Retina (tissue), 1 donor: Measurements from ENCODE around the gene B3GNT4.
A peak's percentile ranks its signal among the peaks of the same experiment; 100 is the strongest.
"Not testable (repeated sequence)": the region's sequence is repeated elsewhere in the genome, so short reads cannot be mapped to it uniquely, and the experiment has no call there.

Experiments
- DNase-seq: peaks from one replicate; pipeline ENCODE4 v3.0.0-alpha.2; 2016

The B3GNT4 gene

DNA sequence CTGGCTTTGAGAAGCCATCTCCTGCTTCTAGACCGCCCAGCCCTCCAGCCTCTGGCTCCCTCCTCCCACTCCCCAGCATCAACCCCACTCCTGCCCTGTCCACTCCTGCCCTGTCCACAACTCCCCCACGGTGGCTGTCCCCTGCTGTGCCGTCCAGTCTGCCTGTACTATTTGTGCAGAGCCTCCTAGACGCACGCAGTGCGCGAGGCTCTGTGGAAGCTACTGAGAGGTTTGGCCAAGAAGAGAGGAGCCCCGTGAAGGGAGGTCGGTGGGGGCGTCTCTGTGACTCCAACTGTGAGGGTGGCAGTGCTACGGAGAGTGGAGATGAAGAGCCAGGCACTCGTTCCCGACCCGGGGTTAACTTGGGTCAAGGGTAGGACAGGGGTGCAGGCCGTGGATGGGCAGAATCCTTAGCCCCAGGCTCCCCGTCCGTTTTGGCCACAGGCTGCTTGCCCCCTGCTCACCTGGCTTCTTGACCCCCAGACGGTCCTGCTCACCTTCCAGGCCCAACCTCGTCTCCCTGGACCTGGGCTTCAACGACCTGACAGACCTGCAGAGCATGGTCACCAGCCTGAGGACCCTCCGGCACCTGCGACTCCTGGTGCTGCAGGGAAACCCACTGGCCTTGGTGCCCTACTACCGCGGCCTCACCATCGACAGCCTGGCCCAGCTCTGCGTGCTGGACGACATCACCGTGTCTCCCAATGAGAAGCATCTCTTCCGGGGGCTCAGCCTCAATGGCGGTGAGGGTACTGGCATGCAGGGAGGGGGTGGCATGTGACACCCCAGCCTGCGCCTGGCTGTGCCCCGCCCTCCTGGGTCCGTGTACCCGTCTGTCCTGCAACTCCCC, 13.7 kb upstream of the B3GNT4 start:
- no peak for DNase-seq

DNA sequence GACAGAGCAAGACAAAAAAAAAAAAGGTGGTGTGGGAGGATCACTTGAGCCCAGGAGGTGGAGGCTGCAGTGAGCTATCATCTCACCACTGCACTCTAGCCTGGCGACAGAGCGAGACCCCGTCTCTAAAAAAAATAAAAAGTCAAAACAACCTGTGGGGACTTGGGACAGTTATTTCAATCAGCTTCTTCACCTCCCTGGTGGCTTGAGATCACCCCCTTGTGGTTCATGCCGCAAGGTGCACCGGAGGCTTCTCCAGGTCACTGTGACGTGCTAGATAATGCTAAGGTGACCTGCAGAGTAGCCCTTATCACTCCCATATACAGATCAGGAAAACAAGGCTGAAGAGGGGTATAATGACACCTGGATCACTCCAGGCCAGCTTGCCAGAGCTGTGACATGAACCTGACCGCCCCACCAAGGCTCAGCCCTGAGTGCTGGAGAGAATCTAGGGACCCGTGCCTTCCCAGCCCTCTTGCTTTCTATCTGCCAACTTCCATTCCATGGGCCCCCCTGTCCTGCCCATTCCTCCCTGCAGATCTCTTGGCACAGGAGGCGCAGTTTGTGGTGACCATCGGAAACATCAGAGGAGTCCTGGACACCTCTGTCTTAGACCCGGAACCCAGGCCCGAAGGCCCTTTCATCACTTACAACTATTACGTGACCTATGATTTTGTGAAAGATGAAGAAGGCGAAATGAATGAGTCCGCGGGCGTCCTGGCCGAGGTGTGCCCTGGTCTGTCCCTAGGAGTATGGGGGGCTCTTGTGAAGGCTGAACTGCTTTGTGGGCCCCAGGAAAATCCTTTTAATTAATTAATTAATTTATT, 12.5 kb upstream of the B3GNT4 start:
- peak; percentile 40 for DNase-seq

DNA sequence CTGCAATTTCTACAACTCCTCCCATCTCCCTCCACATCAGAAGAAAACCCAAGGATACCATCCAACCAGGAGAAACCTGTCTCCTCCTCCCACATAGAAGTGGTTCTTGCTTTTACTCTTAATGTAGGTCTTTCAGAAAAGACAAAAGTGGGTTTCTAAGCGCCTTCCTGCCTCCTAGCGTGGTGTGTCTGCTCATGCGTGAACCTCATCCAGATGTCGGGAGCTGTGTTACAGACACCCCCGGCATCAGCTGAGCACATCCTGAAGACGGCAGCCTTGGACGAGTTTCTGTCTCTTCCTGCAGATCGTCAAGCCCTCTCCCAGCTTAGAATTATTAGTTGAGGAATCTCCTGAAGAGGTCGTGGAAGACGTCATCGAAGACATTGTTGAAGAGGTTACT, 11.1 kb upstream of the B3GNT4 start:
- DNase-seq, result no peak

DNA sequence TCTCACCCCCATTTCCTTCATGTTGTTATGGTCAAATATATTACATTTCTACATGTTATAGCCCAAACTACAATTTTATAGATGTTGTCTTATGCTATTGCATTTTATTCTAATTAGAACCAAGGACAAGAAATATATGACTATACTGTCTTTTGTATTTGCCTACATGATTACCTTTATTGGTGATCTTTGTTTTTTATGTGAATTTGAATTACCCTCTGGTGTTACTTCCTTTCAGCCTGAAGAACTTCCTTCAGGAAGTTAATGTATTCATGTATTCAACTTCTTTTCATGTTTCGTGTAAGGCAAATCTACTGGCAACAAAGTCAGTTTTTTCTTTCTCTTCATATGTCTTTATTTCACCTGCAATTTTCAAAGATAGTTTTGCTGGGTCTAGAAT, 8.7 kb upstream of the B3GNT4 start:
- no peak for DNase-seq

DNA sequence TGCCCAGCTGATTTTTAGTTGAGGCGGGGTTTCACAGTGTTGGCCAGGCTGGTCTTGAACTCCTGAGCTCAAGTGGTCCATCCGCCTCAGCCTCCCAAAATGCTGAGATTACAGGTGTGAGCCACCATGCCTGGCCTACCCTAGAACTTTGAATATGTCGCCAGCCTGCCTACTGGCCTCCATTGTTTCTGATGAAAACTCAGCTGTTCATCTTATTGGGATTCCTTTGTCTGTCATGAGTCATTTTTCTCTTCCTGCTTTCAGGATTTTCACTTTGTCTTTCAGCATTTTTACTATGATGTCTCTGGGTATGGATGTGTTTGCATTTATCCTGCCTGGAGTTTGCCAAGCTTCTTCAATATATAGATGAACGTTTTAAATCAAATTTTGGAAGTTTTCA, 8.1 kb upstream of the B3GNT4 start:
- no peak for DNase-seq

DNA sequence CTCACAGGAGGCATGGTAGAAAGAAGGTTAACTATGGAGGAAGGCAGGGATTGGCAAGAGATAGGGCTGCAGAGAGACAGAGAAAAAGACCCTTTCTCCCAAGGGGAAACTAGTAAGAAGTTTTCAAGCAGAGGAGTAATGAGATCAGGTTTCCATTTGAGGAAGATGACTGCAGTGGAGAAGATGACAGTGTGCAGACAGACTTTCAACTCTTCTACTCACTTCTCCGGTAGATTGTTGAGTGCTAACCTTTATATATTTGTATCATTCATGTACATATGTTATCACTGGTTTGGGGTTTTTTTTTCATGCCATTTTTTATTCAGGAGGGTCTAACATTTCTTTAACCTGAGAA, 5.9 kb upstream of the B3GNT4 start:
- no peak for DNase-seq

DNA sequence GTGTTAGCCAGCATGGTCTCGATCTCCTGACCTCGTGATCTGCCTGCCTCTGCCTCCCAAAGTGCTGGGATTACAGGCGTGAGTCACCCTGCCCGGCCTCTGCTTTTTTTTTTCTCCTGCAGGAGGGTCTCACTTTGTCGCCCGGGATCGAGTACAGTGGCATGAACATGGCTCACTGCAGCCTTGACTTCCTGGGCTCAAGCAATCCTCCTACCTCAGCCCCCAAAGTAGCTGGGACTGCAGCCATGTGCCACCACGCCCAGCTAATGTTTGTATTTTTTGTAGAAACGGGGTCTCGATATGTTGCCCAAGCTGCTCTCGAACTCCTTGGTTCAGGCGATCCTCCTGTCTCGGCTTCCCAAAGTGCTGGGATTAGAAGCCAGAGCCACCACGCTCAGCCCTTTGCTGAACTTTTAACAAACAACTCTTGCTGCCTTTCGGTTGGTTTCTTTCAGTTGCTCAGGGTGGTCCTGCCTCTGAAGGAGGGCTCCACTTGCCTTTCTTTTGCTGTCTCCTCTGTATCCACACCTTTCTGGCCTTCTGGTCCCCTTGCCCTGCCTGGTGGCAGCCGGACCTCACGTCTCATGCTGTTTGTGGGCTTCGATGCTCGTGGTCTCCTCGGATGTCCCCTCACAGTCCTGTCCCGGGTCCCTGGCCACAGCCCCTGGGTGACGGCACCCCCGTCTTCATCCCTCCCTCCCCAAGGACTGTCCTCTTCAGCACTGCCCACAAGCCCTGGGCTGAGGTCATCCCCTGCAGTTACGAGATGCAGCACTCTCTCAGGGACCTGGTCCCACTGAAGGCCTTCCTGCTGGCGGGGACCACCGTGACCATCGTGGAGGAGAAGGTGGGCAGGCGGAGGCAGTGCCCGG, 3.8 kb upstream of the B3GNT4 start:
- DNase-seq, result no peak

DNA sequence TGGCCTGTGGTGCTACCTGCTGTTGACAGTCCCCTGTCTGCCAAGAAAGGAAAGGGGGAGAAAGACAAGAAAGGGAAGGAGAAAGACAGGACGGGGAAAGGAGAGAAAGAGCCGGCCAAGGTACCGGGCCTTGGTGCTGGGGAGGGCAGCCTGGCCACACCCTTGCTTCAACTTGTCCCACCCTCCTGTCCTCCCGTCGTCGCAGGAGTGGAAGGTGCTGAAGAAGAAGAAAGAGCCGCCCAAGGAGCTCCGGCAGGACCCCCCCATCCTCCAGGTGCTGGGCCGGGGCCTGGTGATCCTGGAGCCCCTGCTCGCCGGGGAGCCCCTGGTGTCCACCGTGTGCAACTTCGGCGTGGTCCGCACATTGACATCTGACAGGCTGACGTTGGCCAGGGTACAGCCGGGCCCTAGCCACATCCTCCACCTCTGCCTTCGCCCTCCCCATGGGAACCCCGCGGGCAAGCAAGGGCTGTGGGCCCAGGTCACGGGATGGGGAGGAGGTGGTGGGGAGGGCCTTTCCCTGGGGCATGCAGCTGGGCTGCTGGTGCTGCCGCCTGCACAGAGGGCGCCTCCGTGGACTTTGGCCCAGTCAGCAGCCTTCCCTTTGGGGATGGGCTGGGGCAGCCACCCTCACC, 2.9 kb upstream of the B3GNT4 start:
- no peak for DNase-seq

DNA sequence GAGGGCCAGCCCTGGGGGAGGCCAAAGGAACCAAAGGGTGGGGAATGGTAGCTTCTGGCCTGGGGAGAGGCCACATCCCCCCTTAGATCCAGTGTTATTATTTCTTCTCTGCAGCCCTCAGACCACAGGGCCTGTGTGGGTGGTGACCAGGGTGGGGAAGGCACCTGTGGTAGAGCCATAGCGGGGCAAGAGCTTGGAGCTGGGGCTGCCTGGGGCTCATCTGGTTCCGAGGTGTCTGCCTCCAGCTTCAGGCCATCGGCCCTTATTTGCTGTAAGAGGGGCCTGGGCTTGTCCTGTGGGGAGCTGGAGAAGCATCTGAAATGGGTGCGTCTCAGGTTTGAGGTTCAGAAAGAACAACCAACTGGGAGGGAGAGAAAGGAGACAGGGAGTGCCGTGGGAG, 2.1 kb upstream of the B3GNT4 start:
- DNase-seq, result no peak

DNA sequence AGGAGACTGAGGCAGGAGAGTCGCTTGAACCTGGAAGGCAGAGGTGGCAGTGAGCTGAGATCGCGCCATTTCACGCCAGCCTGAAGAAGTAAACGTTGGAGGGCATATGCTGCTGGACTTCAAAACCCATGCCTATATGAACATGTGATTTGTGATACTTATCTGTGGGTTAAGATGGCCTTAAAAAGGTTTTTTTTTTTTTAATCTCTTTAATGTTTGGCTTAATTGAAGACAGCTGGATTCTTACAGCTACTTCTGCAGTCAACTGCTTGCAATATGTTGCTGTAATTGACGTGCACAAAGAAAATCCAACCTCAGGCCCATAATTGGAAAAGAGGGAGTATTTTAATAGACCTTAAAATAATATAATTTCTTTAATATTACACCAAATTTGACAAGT, 1.5 kb upstream of the B3GNT4 start:
- DNase-seq, result no peak

DNA sequence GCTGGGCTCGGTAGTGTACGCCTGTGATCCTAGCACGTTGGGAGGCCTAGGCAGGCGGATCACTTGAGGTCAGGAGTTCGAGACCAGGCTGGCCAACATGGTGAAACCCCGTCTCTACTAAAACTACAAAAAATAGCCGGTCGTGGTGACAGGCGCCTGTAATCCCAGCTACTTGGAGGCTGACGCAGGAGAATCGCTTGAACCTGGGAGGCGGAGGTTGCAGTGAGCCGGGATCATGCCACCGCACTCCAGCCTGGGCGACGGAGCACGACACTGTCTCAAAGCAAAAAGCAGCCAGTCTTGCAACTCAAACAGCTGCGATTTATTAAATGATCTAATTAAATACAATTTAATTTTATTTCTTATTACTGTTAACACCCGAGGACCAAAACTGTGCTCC, 698 bp upstream of the B3GNT4 start:
- DNase-seq, result not testable (repeated sequence)

DNA sequence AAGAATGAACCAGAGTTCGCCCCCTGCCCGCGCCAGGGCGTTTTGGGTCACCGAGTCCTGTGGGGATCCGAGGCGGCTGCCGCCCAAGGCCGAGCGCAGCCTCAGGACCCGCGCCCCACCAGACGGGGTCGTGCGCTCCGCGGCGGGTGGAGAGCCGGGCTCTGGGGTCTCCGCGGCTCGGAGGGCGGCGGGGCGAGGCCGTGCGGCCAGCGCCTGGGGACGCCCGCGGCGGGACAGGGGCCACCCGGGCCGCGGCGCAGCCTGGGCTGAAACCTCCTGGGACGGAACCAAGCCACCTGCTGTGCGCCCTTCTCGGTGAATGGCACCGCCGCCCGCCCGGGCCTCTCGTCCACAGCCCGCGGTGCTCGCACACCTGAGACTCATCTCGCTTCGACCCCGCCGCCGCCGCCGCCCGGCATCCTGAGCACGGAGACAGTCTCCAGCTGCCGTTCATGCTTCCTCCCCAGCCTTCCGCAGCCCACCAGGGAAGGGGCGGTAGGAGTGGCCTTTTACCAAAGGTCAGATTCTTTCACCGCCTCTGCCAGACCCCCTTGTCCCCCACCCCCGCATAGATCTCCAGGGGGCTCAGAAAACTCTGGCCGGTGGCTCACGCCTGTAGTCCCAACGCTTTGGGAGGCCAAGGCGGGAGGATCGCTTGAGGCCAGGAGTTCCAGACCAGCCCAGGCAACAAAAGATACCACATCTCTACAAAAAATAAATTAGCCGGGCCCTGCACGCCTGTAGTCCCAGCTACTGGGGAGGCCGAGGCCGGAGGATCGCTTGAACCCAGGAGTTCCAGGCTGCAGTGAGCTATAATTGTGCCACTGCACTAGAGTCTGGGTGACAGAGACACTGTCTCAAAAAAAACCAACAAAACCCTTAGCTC, 901 bp downstream of the B3GNT4 start:
- peak; percentile 65 for DNase-seq

DNA sequence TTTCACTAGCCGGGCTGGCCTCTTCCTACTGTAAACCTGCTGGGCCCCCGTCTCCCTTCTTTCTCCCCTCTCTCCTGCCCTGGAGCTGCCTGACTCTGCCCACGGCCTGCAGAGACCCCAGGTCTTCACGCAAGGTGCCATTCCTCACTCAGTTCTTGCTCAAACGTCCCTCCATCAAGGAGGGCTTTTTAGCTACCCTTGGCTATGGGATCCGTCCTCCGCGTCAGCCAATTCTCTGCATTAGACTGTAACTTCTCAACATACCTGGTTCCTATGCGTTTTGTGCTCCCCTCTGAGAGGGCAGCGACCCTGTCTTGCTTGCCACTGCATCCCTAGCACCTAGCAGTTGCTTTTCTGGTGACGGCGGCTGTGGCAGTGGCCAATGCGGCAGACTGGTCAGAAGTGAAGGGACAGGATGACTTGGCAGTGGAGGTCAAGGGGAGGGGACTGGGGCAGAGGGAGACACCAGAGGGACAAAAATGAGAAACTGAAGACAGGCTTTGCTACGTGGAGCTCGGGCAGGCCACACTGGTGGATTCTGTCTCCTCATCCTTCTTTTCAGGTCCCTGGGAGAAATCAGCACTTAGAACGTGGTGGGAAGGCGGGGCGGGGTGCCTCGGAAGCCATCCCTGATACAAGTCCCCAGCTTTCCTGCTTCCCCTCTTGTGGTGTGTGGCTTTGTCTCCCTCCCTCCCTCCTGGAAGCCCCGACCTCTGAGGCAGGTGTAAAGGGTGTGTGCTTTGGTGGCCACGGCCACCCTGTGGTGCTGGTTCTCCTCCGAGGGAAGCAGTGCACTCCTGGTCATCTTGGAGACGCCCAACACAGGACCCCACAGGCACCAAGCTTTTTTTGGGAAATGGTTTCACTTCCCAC, 1.8 kb downstream of the B3GNT4 start:
- DNase-seq, result no peak

DNA sequence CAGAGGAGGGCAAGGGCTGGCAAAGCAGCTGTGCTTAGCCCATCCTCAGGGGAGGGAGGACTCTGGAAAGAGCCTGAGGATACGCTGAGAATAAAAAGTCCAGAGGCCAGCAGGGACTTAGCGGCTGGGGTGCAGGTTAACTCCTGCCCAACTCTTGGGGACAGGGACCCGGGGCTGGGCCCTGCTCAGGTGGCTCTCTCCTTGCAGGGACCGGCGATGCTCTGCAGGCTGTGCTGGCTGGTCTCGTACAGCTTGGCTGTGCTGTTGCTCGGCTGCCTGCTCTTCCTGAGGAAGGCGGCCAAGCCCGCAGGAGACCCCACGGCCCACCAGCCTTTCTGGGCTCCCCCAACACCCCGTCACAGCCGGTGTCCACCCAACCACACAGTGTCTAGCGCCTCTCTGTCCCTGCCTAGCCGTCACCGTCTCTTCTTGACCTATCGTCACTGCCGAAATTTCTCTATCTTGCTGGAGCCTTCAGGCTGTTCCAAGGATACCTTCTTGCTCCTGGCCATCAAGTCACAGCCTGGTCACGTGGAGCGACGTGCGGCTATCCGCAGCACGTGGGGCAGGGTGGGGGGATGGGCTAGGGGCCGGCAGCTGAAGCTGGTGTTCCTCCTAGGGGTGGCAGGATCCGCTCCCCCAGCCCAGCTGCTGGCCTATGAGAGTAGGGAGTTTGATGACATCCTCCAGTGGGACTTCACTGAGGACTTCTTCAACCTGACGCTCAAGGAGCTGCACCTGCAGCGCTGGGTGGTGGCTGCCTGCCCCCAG, 2.8 kb downstream of the B3GNT4 start:
- no peak for DNase-seq

DNA sequence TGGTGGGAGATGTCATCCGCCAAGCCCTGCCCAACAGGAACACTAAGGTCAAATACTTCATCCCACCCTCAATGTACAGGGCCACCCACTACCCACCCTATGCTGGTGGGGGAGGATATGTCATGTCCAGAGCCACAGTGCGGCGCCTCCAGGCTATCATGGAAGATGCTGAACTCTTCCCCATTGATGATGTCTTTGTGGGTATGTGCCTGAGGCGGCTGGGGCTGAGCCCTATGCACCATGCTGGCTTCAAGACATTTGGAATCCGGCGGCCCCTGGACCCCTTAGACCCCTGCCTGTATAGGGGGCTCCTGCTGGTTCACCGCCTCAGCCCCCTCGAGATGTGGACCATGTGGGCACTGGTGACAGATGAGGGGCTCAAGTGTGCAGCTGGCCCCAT, 3.5 kb downstream of the B3GNT4 start:
- no peak for DNase-seq

DNA sequence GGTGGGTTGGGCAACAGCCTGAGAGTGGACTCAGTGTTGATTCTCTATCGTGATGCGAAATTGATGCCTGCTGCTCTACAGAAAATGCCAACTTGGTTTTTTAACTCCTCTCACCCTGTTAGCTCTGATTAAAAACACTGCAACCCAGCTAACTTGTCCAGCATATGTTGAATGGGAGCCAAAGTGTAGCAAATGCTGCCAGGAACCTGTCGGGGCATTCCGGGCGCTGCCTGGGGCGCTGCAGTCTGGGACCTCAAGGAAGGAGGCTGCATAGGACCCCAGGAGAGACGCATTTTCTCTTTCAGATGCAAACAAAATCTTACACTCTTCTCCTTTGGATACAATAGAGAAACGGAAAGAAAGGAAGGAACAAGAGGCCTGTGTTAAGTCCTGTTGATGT, 3.9 kb downstream of the B3GNT4 start:
- no peak for DNase-seq

DNA sequence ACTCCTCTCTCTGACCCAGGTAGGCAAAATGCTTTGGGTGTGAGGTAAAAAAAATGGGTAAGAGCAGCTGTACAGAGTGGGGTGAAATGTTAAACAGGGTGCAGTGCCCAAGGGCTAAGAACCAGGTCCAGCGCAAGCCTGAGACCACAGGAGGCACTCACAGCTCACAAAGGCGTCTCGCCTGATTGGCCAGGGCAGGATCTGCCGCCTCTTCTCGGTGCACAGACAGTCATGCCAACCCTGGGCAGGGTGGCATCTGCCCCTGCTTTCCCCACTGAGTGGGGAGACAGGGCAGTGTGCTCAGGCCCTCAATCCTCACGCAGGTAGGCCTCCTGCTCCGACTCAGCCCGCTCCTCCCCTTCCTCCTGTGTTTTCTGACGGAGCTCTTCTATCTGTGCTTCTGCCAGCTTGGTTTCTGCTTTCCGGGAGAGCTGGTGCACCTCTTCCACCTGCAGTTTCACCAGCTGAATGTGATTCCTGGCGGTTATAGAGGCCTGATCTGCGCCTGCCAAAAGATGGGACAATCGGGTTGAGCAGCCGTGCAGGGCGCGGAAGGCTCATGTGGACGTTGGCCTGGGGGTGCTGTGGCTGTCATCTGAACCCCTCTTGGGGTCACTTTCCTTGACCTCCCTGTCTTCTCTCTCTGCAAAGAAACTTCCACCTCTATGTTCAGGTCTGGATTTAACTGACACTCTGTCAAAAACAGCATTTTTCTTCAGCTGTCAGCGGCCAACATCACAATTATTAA, 4.7 kb downstream of the B3GNT4 start:
- no peak for DNase-seq

DNA sequence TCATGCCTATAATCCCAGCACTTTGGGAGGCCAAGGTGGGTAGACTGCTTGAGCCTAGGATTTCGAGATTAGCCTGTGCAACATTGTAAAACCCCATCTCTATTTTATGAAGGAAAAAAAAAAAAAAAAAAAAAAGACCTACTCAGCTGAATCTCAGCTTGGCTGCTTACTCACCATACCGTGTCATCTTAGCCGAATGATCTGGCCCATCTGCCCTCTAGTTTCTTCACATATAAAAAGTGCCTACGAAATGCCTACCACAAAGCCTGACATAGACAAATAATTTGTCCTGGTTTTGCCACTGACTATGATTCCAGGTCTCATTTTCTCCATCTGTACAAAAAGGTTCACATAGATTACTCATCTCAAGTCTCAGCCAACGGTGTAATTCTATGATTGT, 12.3 kb downstream of the B3GNT4 start:
- DNase-seq, result no peak

DNA sequence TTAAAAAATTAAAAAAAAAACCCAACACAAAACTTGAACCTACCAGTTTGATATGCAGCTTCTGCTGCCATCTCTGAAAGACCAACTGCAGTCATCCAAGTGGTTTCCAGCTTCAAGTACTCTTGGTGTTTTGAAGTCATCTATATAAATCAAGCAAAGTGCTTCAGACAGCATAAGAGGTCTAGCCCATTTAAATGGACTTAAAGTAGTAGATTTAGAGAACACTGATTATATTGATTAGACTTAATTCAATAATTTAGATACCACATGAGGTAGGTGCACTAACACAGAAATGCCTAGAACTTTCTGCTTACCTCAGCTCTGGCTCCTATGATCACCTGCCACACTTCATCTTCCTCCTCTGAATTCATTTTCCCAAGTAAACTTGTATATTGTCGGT, 12.9 kb downstream of the B3GNT4 start:
- DNase-seq, result no peak
